GM12878 (cell line): Measurements from ENCODE around the gene CCL7. TPM values are rescaled to one million over a fixed set of nuclear protein-coding genes. Genes with fewer than 3 reads are reported as not detected.

Source experiments
- ATAC-seq: fragments of 200-7000 bp; cut with Tn5 transposase; 3 replicates; pipeline ENCODE4 v1.9.1; 2020; ENCODE audit warnings: mild to moderate bottlenecking, moderate library complexity
- BruUV-seq: library from RNA; stranded (reverse); fragments of 400-500 nt; replicated peaks from 2 replicates; lab custom pipeline; 2021; lab: Mats Ljungman, UMichigan
- CTCF ChIA-PET: fragments of 300-600 bp; sonication (Branson Sonifier 250); formaldehyde crosslinking; extraction: SDS; loops from one replicate; lab custom pipeline; 2021; ENCODE audit warnings: inconsistent platforms; lab: Yijun Ruan, JAX
- POLR2A ChIA-PET: fragments of 350-600 bp; formaldehyde crosslinking; extraction: SDS; loops from one replicate; lab custom pipeline; 2021; ENCODE audit warnings: inconsistent platforms; lab: Charles Lee
- RAD21 ChIA-PET: fragments of 300-600 bp; sonication (Branson Sonifier 250); formaldehyde crosslinking; loops from one replicate; lab custom pipeline; 2023; ENCODE audit warnings: antibody characterized with exemption; ENCODE audit not compliant: unreplicated experiment; lab: Charles Lee
- SMC1A ChIA-PET: fragments of 300-600 bp; sonication (Branson Sonifier 250); formaldehyde crosslinking; loops from one replicate; lab custom pipeline; 2023; ENCODE audit not compliant: unreplicated experiment, uncharacterized antibody; lab: Charles Lee
- DNase-seq: peaks from one replicate; pipeline ENCODE4 v3.0.0-alpha.2; 2011; ENCODE audit warnings: low read depth, low spot score
- FAIRE-seq: peaks from 3 replicates; lab custom pipeline; 2011; peaks lifted over from hg19 to GRCh38; lab: Jason Lieb, UNC
- H2AFZ ChIP-seq: 2 replicates; pipeline ENCODE4 v1.6.0; 2011; ENCODE audit warnings: low read depth, low read length, control low read depth; ENCODE audit not compliant: control insufficient read depth
- H3K27ac ChIP-seq: 2 replicates; pipeline ENCODE4 v1.5.1; 2011; ENCODE audit warnings: control low read depth; ENCODE audit not compliant: control insufficient read depth, insufficient read depth
- H3K27me3 ChIP-seq, 2 experiments: replicated peaks in 1 of 2; 2 replicates each; pipeline versions ENCODE4 v1.6.0 to v1.6.1; 2011; ENCODE audit warnings: low read length in 1 of 2; ENCODE audit not compliant: control insufficient read depth in 2 of 2, insufficient read depth in 2 of 2
- H3K36me3 ChIP-seq, 2 experiments: 2 replicates each; pipeline ENCODE4 v1.5.1; 2011; ENCODE audit warnings: low read length in 1 of 2; ENCODE audit not compliant: control insufficient read depth in 2 of 2, insufficient read depth in 2 of 2
- H3K4me1 ChIP-seq: 2 replicates; pipeline ENCODE4 v1.6.1; 2011; ENCODE audit warnings: mild to moderate bottlenecking, low read length, moderate library complexity, mixed read lengths; ENCODE audit not compliant: control insufficient read depth, insufficient read depth
- H3K4me2 ChIP-seq: 2 replicates; pipeline ENCODE4 v1.6.0; 2011; ENCODE audit warnings: control low read depth; ENCODE audit not compliant: control insufficient read depth, insufficient read depth
- H3K4me3 ChIP-seq: fragments of 200-600 bp; sonication (generic); 2 replicates; pipeline ENCODE4 v1.5.1; 2016
- H3K79me2 ChIP-seq: 2 replicates; pipeline ENCODE4 v1.6.0; 2011; ENCODE audit warnings: low read length; ENCODE audit not compliant: control insufficient read depth, insufficient read depth
- H3K9ac ChIP-seq: 2 replicates; pipeline ENCODE4 v1.8.0; 2011; ENCODE audit warnings: low read length, control low read depth, mixed read lengths; ENCODE audit not compliant: control insufficient read depth, insufficient read depth
- H3K9me3 ChIP-seq: replicated peaks from 3 replicates; pipeline ENCODE4 v1.5.1; 2011; ENCODE audit warnings: mild to moderate bottlenecking, low read length; ENCODE audit not compliant: control insufficient read depth, insufficient read depth
- H4K20me1 ChIP-seq: 2 replicates; pipeline ENCODE4 v1.6.0; 2011; ENCODE audit not compliant: control insufficient read depth, insufficient read depth
- ATF7 ChIP-seq: fragments of 450-650 bp; IDR thresholded peaks from 2 replicates; pipeline ENCODE4 v1.6.1; 2016; ENCODE audit warnings: low read depth, mild to moderate bottlenecking
- BHLHE40 ChIP-seq, 2 experiments: fragments of 450-650 bp in 1 of 2; IDR thresholded peaks; 2 replicates each; pipeline ENCODE4 v1.6.1; 2011 to 2017; ENCODE audit warnings: low read depth in 2 of 2, borderline replicate concordance in 1 of 2, improper control_type of control experiment in 1 of 2, low read length in 1 of 2, mild to moderate bottlenecking in 1 of 2
- BMI1 ChIP-seq: fragments of 450-650 bp; IDR thresholded peaks from 2 replicates; pipeline ENCODE4 v1.6.1; 2016; ENCODE audit warnings: mild to moderate bottlenecking, moderate library complexity, borderline replicate concordance
- CBX5 ChIP-seq: sonication (generic); IDR thresholded peaks from 2 replicates; pipeline ENCODE4 v1.6.1; 2016; ENCODE audit warnings: low read depth, moderate library complexity, mild to moderate bottlenecking, inconsistent platforms
- ESRRA ChIP-seq: IDR thresholded peaks from 2 replicates; pipeline ENCODE4 v1.6.1; 2012; ENCODE audit warnings: mild to moderate bottlenecking, low read length, improper control_type of control experiment
- NR2C1 ChIP-seq: fragments of 450-650 bp; IDR thresholded peaks from 2 replicates; pipeline ENCODE4 v1.6.1; 2017; ENCODE audit warnings: antibody characterized with exemption, mild to moderate bottlenecking, moderate library complexity
- PAX8 ChIP-seq: fragments of 450-650 bp; IDR thresholded peaks from 2 replicates; pipeline ENCODE4 v1.6.1; 2017; ENCODE audit warnings: mild to moderate bottlenecking, moderate library complexity
- RFX5 ChIP-seq: IDR thresholded peaks from 2 replicates; pipeline ENCODE4 v1.6.1; 2011; ENCODE audit warnings: low read depth, low read length, improper control_type of control experiment
- SREBF2 ChIP-seq: IDR thresholded peaks from 2 replicates; pipeline ENCODE4 v1.6.1; 2012; ENCODE audit warnings: mild to moderate bottlenecking, low read length
- SUPT20H ChIP-seq: IDR thresholded peaks from 2 replicates; pipeline ENCODE4 v1.6.1; 2011; ENCODE audit warnings: low read depth, mild to moderate bottlenecking, low read length, moderate library complexity, borderline replicate concordance; ENCODE audit not compliant: control insufficient read depth
- TCF3 ChIP-seq: IDR thresholded peaks from 2 replicates; pipeline ENCODE4 v1.6.1; 2012; ENCODE audit warnings: low read depth, mild to moderate bottlenecking, low read length, borderline replicate concordance; ENCODE audit not compliant: insufficient read depth
- WGBS: methylation state at CpG from one replicate; pipeline ENCODE4 v1.1.6; 2016; ENCODE audit warnings: low lambda C conversion rate; ENCODE audit not compliant: insufficient replicate concordance, insufficient coverage; ENCODE audit errors: missing lambda C conversion rate; 5-methylcytosine and 5-hydroxymethylcytosine counted together
- in situ Hi-C: fragments of 300-500 bp; cut with MboI; formaldehyde crosslinking; loops from 9 replicates; pipeline ENCODE4 v1.14.3; 2018; ENCODE audit warnings: mixed read lengths
- intact Hi-C: fragments of 100-400 bp; cut with micrococcal nuclease; formaldehyde crosslinking; loops from one replicate; pipeline ENCODE4 v1.14.2; 2022; ENCODE audit not compliant: unreplicated experiment
- polyA plus RNA-seq, 11 experiments: library from polyadenylated mRNA; depleted of rRNA in 4 of 11; unstranded in 6 of 11; stranded (reverse) in 5 of 11; fragments of >200 nt; fragmentation: Nextera tagmentation in 4 of 11; fragmentation: Illumina TruSeq in 1 of 11; extraction: Ambion mirVana in 4 of 11; extraction: Trizol in 1 of 11; gene quantifications; 1 replicate in 1 of 11; 2 replicates in 10 of 11; pipeline versions ENCODE4 v1.2.1 to v1.2.3, GENCODE V29; 2011 to 2016; ENCODE audit warnings: inconsistent platforms in 2 of 11, missing spikeins in 2 of 11, low read depth in 1 of 11
- total RNA-seq, 4 experiments: library from RNA; depleted of rRNA in 3 of 4; stranded (reverse); fragments of >200 nt in 3 of 4; fragmentation: Illumina TruSeq in 1 of 4; extraction: Trizol in 1 of 4; gene quantifications; 2 replicates each; pipeline versions ENCODE4 v1.2.1 to v1.2.3, GENCODE V29; 2013 to 2021
- TF ChIP-seq, protein P1 (sequence below): IDR thresholded peaks from 2 replicates; pipeline ENCODE4 v1.6.1; 2011; ENCODE audit warnings: borderline replicate concordance, low read depth, mild to moderate bottlenecking, moderate library complexity, low read length; ENCODE audit not compliant: insufficient read depth, poor library complexity, severe bottlenecking

CCL7 gene
- total and polyA plus RNA-seq, 10 of the 15 experiments (the other 5 are each of a cell fraction or from before 2014, with no cell fraction given): not detected

DNA sequence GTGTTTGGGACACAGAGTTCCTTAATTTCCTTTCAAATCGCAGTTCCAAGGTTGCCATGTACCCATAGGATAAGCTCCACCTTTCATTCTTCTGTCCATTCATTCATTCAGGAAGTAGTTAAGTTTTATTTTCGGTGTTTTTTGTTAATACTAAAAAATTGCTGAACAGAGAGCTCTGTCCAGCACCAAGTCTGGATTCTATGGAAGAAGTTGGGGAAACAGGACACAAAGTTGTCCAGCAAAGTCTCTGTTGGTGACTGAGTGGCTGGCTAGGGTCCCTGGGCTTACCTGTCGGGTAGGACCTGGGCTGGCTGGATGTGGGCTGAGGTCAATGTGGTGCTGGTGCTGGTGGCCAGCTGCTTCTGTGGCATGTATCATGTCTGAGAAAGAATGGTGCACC, 32.6 kb upstream of the CCL7 start (continued):
- TF ChIP-seq NR2C1: no peak
- TF ChIP-seq RFX5: no peak
- no peak for TF ChIP-seq CBX5
- no peak for TF ChIP-seq PAX8
- no peak for TF ChIP-seq BHLHE40 (IDR thresholded peaks at IDR 0.05; ENCODE audit: borderline replicate concordance in 1 of 2, low read depth in 2 of 2, low read length in 1 of 2)
- no peak for TF ChIP-seq ATF7

GRCh38 chr17:34241062-34241461, 29.0 kb upstream of the CCL7 start:
- Histone ChIP-seq H3K27ac (no peak overlapping the region), H3K79me2 (no peaks in the 10 kb centered on the region), H3K27me3 (no peaks in the 10 kb centered on the region), H3K9me3 (no peaks in the 10 kb centered on the region; the same call in 2 of the 3 replicates), H3K4me2 (no peak overlapping the region), H3K9ac (no peak overlapping the region), H3K4me1 (peaks cover 23% of the 10 kb centered on the region), H3K36me3 (no peaks in the 10 kb centered on the region), H3K4me3 (no peak overlapping the region), H4K20me1 (no peaks in the 10 kb centered on the region), H2AFZ (no peak overlapping the region)
- DNase-seq (no peak), ATAC-seq (no peak; the same call in 2 of the 3 replicates), FAIRE-seq (no peak)
- intact Hi-C loops (loop anchor here (5.0 kb wide), 1 partner anchor 39 kb away; no protein-coding TSS in a partner anchor), in situ Hi-C loops (no loop called here)
- RAD21 ChIA-PET: no interaction called here
- SMC1A ChIA-PET: interaction anchor here (1.2 kb wide), 1 partner anchor 120 kb away, joined by 4 read pairs; no protein-coding TSS in a partner anchor
- BruUV-seq: no TSS peak
- TF ChIP-seq SREBF2 (no peak), ESRRA (no peak), SUPT20H (no peak), BMI1 (no peak), TCF3 (no peak)
- TF ChIP-seq, protein P1, sequence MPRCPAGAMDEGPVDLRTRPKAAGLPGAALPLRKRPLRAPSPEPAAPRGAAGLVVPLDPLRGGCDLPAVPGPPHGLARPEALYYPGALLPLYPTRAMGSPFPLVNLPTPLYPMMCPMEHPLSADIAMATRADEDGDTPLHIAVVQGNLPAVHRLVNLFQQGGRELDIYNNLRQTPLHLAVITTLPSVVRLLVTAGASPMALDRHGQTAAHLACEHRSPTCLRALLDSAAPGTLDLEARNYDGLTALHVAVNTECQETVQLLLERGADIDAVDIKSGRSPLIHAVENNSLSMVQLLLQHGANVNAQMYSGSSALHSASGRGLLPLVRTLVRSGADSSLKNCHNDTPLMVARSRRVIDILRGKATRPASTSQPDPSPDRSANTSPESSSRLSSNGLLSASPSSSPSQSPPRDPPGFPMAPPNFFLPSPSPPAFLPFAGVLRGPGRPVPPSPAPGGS: no peak
- POLR2A ChIA-PET: no interaction called here
- CTCF ChIA-PET: interaction anchor here (2.2 kb wide), 1 partner anchor 121 kb away, joined by 9 read pairs; no protein-coding TSS in a partner anchor
- WGBS: 8% methylated on average over 4 of the region's 4 CpGs
